NCI-H1092 (cell line): Measurements from ENCODE around the gene RSPO4.

Experiments used
- DNase-seq: peaks from one replicate; lab custom pipeline; 2025; lab: John Stamatoyannopoulos, UW

Gene RSPO4

GRCh38 chr20:967796-968742 lies 34.0 kb downstream of the RSPO4 start:
- DNase-seq = no peak

DNA sequence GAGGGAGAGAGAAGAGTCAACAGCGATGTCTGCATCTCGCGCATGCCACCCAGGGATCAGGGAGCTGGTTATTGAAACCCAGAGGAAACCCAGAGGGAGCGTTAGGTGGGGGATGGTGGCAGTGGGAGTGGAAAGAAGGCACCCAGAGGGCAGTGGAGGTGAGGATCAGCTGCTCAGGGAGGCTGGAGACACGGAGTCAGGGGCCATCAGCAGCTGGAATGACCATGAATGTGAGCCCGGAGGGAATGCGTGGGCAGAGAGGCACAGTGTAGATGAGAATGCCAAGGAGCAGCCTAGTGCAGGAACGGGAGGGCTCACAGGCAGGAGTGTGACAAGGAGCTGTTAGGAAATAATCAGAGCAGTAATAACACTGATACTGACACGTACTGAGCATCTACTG lies 36.2 kb downstream of the RSPO4 start:
- DNase-seq = no peak

DNA sequence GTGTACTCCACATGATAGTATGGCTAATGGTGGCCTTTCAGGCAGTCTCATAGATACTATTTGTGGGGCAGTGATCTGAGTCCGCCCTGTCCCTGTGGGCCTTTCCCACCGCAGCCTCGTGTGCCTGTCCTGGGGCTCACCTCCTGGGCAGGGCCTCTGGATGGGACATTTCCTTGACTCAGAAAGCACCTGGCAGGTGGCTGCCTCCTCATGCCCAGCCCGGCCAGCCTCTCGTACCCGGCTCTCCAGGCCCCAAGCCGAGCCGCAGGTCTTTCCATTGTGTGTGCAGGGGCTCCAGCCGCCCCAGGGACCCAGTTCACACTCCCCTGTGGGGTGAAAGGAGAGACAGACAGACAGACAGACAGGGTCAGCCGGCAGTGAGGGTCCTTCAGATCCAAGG lies 38.3 kb downstream of the RSPO4 start:
- DNase-seq = no peak

DNA sequence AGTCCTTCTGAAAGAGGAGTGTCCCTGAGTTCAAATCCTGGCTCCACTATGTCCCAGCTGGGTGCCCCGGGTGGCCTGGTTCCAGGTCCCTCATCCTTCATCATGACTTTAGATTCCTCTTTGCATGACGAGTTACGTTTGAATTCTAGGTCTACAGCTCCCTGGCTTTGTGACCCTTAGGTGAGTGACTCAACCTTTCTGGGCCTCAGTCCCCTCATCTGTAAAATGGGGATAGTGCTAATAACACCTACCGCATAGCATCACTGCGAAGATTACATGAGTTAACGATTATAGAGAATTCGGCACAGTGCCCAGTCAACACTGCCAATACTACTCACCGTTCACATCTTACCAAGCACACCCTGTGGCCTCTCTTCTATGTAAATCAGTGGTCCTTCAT lies 39.4 kb downstream of the RSPO4 start:
- no peak for DNase-seq

DNA sequence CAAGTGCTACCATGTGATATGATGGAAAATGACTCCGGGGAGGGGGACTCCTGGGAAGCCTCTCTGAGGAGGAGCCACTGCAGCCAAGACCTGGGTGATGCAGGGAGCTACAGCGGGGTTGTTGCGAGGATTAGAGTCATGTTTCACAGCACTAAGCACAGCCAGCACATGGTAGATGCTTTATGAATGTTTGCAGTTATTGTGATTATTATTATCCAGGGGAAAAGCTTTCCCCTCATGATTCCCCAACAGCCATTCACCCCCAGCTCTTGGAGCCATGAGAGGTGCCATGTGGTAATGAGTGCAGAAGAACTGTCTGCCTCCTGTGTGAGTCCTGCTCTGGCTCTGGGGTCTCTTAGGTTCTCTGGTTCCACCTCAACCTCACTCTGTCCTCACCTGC lies 39.9 kb downstream of the RSPO4 start:
- DNase-seq = no peak

DNA sequence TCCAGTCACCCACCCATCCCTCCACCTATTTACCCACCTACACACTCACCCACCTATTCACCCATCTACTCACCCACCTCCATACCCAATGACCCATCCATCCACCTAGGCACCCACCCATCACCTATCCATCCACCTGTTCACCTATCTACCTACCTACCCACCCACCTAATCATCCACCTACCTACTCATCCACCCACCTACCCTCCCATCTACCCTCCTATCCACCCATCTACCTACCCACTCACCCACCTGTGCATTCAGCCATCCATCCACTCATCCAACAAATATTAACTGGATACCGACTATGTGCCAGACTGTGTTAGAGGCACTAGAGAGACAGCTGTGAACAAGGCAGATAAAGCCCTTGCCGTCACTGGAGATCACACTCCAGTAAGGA lies 40.3 kb downstream of the RSPO4 start:
- no peak for DNase-seq

GRCh38 chr20:959996-960615 lies 42.0 kb downstream of the RSPO4 start:
- no peak for DNase-seq

- no peak for DNase-seq
Observed at GRCh38 chr20:958936-959815, 42.9 kb downstream of the RSPO4 start.

GRCh38 chr20:957544-957943 lies 44.6 kb downstream of the RSPO4 start:
- no peak for DNase-seq

DNA sequence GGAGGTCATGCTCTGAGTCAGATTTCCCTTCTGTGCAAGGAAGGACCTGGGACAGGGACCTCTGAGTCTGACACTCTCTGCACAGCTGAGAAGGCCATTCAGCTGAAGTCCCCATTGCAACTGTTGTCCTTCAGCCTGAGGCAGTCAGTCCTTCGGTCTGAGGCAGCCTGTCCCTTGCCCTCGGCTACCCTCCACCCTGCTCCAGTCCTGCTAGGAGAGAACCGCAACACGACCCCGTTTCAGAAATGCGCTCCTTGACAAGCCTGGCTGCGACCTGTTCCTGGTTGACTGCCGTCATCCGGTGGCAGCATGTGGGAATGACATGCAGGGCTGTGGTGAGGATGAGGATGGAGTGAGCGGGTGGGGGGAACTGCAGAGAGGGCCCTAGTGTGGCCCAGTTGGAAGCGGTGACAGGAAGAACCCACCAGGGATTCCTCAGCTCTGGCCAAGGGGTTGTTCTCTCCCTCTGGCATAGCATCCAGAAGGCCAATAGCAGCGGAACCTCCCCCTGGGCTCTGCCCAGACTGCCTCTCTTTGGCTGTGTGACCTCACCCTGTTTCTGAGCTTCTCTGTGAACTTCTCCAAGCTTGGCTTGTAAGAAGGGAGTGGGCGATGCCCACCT lies 45.7 kb downstream of the RSPO4 start:
- peak; percentile 14 for DNase-seq

GRCh38 chr20:955656-956055 lies 46.5 kb downstream of the RSPO4 start:
- DNase-seq = no peak

GRCh38 chr20:955111-955510 lies 47.0 kb downstream of the RSPO4 start:
- no peak for DNase-seq

- no peak for DNase-seq
Observed at GRCh38 chr20:953742-954141, 48.4 kb downstream of the RSPO4 start.

DNA sequence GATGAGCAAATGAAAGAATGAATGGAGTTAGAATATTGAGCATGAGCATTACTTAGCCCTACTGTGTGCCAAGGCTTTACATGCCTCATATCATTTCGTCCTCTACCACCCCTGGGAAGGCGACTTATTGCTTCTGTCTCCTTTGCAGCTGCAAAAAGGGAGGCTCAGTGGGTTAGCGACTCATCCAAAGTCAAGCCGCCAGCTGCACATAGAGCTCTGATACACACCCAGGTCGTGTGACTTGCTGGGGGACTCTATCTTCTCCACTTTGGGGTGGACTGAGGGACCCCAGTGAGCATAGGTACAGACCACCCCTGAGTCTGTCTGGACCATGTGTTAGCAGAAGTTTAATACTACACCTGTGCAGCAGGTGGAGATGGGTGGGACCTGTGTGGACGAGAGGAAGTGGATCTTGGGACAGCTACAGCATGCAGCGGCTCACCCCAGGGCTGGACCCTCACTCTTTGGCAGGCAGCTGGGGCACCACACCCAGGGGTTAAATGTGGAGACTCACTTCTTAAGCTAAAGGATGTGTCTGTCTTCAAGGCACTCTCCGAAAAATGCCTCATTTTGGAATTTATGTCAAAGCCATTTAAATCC lies 49.8 kb downstream of the RSPO4 start:
- DNase-seq = no peak

GRCh38 chr20:951384-952169 lies 50.5 kb downstream of the RSPO4 start:
- DNase-seq = no peak

DNA sequence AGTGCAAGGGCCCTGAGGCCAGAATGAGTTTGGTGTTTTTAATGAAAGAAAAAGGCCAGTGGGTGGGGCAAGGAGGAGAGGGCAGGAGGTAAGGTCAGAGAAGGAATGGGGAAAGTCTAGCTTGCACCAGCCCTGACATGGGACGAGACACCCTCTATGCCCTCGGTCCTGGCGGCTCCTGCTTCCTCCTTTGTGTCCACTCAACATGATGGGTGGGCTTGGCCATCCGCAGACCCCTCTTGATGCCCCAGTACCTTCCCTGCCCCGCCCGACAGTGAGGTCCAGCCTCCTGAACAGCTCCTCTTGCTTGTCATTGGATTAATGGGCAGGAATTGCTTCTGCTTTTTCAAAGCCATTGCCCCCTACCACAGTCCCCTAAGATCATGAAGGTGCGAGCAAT lies 52.4 kb downstream of the RSPO4 start:
- no peak for DNase-seq

DNA sequence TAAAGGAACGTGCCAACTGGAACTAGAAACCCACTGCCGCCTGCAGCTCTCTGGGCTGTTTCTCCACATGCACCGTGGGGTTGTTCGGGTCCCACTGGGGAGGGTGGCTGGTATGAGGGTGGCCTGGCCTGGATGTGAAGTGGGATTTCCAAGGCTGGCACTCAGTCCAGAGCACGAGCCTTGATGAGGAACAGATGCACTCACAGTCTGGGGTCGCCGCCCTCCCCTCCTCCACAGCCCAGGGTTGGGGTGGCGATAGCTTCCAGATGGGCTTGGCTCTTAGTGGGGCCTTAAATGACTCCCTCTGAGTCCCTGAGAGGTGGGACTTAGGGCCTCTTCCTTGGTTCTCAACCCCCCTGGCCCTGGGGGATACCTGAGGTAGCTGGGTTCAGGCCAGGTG lies 55.3 kb downstream of the RSPO4 start:
- DNase-seq = no peak

GRCh38 chr20:945841-946240 lies 56.3 kb downstream of the RSPO4 start:
- no peak for DNase-seq

DNA sequence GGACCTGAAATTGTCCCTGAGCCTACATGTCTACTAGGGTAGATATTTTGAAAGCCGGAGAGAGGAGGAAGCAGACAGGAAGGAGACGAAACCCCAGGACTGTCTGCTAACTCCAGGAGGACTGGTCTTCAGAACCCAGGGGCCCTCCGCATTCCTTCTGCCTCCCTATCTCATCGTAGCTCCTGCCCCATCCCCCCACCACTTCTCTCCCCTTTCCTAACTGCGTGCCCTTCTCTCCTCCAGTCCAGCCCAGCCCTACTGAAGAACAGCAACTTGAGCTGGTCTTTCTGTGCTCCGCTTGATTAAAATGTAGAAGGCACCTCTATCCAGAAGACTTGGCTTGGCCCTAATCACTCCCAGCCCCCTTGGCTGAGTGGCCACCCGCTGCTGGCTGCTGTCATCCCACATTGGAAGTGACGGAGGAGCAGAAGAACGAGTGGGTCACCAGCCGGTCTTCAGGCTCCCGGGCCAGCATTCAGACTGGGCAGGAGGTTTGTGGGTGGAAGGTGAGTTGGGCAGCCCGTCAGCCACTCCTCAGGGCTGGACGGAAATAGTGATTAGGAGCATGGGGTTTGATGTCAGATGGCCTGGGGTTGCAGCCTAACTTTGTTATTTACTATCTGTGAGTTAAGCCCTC lies 57.2 kb downstream of the RSPO4 start:
- no peak for DNase-seq

GRCh38 chr20:944148-944547 lies 58.0 kb downstream of the RSPO4 start:
- DNase-seq = no peak
